GM21367 (cell line): ENCODE measurements around the gene COCH.
A peak's percentile ranks its signal among the peaks of the same experiment; 100 is the strongest.
"Not testable (repeated sequence)": the region's sequence is repeated elsewhere in the genome, so short reads cannot be mapped to it uniquely, and the experiment has no call there.

Experiments used
- ATAC-seq: cut with Tn5 transposase; IDR thresholded peaks from one replicate; pipeline ENCODE4 v1.9.1; 2021; ENCODE audit not compliant: unreplicated experiment

COCH gene

GRCh38 chr14:30874999-30875787 is 834 bp downstream of the COCH start:
- ATAC-seq = peak; percentile 24

GRCh38 chr14:30875788-30876053 is 1.4 kb downstream of the COCH start:
- ATAC-seq = no peak

GRCh38 chr14:30876692-30877091 is 2.3 kb downstream of the COCH start:
- ATAC-seq = no peak

- no peak for ATAC-seq
These were observed 8.1 kb downstream of the COCH start for GRCh38 chr14:30882431-30882830.

DNA sequence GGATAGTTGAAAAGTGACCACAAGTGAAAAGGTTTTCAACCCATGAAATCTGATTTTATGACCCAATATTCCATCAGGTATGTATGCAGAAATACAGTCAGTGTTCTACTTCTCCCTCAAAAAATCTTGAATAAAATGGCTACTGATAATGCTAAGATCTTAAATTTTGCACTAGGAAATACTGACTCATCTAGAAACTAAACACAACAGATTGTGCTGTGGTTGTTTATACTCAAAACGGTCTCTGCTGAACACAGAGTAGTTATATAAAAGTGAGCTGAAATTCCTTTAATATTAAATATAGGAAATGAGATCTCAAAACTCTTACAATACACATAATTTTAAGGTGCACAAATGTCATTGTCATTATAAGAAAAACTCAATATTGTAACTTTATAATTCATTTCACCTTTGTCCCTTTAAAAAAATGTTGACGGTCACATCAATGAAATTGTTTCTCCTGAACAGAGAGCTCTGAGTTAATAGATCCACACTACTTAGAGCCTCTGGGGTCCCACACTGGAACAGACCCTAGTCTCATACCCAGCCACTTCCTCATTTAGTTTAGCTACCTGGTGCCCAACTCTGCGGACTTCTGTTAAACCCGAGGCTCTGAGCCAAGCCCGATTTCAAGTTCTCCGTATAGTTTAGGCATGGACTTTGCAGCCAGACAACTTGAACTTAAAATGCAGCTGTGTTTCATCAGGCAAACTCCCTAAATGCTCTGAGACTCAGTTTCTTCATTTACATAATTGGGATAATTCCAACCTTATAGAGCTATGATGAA is 9.3 kb downstream of the COCH start:
- ATAC-seq = no peak

GRCh38 chr14:30884901-30885300 is 10.5 kb downstream of the COCH start:
- no peak for ATAC-seq

GRCh38 chr14:30885840-30886740 is 11.7 kb downstream of the COCH start:
- ATAC-seq = no peak

DNA sequence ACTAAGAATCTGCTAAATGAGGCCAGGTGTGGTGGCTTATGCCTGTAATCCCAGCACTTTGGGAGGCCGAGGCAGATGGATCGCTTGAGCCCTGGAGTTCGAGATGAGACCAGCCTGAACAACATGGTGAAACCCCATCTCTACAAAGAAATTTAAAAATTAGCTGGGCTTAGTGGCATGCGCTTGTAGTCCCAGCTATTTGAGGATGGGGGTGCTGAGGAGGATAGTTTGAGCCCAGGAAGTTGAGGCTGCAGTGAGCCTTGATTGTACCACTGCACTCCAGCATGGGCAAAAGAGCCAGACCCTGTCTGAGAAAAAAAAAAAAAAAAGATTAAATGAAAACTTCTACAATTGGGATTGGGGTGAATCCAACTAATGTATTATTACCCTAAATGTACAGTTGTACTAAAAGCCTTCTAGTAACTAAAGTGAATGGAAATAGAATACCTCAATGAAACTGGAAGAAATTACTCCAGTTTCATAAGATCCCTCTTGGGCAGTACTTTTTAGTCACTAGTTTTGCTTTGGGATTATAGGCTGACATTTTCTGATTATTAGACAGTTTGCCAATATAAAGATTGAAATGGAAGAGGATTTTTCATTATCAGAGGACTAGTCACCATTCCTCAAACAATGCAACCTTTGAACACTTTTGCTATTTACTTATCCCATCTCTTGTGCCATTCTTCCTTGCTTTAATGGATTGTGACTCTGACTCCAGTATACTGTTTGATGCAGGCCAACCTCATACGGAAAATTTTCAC is 14.3 kb downstream of the COCH start:
- no peak for ATAC-seq

DNA sequence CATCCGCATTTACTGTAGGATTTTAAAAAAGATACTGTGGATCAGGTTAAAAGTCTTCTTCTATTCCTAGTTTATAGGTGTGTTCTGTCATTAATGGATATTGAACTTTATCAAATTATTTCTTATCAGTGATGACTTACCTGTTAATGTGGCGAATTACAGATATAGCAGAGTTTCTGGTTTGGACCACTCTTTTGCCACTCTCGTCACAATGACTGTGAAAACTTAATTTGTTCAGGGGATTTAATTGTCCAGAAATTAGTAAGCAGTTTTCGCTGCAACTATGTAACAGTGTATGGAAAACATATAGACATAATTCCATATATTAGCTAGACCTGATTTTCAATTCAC is 14.9 kb downstream of the COCH start:
- ATAC-seq = no peak

DNA sequence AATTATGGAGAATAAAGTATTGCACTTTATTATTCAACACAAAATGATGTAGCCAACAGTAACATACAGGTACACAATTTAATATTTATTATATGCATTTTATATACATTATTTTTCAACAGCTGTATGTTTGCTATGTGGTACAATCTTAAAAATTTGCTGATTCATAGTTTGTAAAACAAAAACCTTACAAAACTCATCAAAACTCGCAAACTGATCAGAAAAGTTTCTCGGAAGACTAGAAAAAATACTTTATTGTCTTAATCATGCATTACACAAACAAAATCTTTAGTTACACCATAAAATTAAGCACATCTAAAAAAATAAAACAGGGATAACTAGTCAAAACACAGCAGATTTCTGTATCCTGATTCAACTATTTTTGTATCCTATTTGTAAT is 19.5 kb downstream of the COCH start:
- no peak for ATAC-seq

DNA sequence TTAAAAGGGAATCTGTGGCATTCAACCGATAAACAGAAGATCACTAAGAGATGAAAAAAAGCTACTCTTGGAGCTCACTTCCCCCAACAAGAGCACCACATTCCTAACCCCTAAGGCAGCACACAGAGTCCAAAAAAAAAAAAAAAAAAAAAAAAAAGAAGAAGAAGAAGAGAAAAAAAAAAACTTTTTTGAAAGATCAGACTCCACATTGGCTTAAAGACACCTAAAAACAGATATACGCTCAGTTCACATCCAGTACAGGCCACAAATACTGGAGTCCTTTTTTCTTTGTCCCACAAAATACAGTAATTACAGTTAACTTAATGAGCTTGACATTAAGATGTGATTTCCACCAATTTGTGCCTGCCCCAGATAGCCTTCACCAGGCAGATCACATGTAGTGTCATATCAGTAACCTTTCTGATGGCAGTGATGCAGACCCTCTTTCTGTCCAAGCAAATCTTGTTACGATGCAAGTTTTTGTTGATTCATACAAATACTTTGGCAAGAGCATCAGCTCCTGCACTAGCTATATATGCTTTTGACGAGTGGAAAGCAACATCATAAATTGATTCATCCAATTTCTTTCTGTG is 20.7 kb downstream of the COCH start:
- no peak for ATAC-seq

- ATAC-seq = no peak
These were observed 22.1 kb downstream of the COCH start for GRCh38 chr14:30896435-30896834.

DNA sequence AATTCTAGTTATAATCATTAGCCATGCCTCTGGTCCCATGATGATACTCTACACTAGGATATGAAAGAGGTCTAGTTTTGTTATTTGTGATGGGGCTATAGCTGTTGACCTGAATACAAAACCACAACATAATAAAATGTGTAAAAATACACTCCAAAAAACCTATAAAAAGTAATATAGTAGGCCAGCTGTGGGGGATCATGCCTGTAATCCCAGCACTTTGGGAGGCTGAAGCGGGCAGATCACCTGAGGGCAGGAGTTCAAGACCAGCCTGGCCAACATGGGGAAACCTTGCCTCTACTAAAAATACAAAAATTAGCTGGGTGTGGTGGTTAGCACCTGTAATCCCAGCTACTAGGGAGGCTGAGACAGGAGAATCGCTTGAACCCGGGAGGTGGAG is 22.8 kb downstream of the COCH start:
- ATAC-seq = not testable (repeated sequence)

DNA sequence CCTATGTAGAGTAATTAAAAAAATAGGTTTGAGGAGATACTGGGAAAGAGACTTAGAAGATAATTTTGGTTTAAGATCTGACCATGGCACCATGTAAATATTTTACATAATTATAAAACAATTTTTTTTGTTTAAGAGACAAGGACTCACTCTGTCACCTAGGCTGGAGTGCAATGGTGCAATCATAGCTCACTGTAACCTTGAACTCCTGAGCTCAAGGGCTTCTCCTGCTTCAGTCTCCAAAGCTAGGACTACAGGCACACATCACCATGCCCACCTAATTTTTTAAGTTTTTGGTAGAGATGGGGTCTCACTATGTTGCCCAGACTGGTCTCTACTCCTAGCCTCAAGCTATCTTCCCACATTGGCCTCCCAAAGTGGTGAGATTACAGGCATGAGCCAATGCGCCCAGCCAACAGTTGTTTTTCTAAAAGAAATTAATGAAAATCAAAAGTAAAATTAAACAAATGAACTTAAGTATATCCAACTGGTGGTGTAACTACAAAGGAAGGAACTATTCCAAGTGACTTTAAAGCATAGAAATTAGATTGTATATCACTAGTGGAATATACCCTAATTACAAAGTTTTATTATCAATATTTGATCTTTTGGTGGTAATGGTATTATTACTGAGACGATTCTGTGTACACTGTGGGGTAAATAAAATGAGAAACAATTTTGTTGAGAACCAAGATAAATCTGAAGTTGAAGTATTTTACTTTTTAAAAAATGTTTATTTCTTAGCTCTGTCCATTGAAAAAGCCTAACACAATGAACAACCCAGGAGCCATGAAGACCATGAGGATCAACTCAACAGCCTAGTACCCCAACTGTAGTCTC is 29.1 kb downstream of the COCH start:
- no peak for ATAC-seq

DNA sequence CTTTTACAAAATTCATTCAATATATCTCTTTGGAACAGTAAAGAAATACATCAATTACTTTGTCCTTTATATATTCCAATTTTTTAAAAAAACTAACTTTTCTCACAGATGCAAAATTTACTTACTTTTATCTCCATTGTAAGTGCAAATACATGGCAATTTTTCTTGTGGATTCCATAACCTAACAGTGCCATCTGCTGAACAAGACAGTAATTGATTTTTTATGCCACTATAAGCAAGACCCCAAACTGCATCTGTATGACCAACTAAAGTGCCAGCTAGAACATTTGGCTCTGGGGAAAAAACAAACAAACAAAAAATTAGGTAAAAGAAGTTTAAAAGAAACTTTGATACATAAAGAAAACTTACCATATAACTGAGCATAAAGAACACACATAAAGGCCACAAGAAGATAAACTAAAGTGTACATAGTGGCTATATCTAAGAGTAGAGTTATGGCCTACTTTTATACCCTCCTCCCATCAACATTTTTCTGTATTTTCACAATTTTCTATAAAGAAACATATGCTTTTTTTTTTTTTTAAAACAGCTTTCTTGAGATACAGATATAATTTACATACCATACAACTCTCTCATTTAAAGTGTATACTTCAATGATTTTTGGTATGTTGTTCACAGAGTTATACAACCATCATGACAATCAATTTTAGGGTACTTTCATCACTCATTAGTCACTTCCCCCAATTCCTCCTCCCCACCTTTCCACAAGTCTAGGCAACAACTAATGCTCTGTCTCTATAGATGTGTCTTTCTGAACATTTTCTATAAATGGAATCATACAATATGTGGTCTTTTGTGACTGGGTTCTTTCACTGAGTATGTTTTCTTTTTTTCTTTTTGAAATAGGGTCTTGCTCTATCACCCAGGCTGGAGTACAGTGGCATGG is 32.6 kb downstream of the COCH start:
- ATAC-seq = no peak

DNA sequence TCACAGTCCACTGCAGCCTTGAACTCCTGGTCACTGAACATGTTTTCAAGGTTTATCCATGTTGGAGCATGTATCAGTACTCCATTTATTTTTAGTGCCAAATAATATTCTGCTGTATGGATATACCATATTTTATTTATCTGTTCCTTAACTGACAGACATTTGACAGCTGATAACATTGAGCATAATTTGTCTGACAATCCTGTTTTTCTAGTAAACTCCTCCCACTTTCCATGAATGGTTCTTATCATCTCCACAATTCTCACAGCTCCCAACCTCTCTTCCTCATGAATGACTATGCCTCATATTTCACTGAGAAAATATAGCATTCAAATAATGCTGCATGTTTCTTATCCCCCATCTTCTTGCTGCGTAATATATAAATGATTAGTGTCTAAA is 33.3 kb downstream of the COCH start:
- ATAC-seq = no peak

GRCh38 chr14:30908826-30909225 is 34.5 kb downstream of the COCH start:
- ATAC-seq = no peak

GRCh38 chr14:30914812-30915211 is 40.5 kb downstream of the COCH start:
- ATAC-seq = no peak

DNA sequence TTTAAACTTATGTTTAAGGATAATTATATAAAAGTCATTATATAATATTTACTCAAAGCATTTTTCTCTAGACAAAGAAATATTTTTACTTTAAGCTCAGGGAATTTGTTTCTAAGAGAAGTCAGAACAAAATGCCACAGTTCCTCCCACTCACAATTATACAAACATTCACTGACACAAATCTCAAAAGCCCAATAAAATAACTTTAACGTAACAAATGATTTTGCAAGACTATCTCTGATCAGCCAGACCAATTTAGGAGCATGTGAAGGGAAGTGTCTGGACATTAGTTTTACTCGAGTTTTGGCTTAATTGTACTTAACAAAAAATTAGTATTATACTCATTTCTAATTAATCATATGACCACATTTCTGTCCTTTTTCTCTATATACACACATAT is 41.2 kb downstream of the COCH start:
- ATAC-seq = no peak
